Retinal pigment epithelial cell (primary cell): Measurements from ENCODE around the gene TGM2.

Source experiments
- DNase-seq: peaks from one replicate; pipeline ENCODE4 v3.0.0-alpha.2; 2010; ENCODE audit warnings: low read depth
- H3K4me3 ChIP-seq: 2 replicates; pipeline ENCODE4 v1.5.1; 2011; ENCODE audit warnings: mild to moderate bottlenecking, low read length, control low read depth, moderate library complexity
- CTCF ChIP-seq: conservative IDR thresholded peaks from 2 replicates; pipeline ENCODE4 v1.5.1; 2011; ENCODE audit warnings: low read depth, low read length, control low read depth, inconsistent platforms

The TGM2 gene

GRCh38 chr20:38193586-38194105 lies 28.6 kb upstream of the TGM2 start:
- H3K4me3 ChIP-seq: no peak overlapping the region
- no peak for TF ChIP-seq CTCF
- DNase-seq: no peak

DNA sequence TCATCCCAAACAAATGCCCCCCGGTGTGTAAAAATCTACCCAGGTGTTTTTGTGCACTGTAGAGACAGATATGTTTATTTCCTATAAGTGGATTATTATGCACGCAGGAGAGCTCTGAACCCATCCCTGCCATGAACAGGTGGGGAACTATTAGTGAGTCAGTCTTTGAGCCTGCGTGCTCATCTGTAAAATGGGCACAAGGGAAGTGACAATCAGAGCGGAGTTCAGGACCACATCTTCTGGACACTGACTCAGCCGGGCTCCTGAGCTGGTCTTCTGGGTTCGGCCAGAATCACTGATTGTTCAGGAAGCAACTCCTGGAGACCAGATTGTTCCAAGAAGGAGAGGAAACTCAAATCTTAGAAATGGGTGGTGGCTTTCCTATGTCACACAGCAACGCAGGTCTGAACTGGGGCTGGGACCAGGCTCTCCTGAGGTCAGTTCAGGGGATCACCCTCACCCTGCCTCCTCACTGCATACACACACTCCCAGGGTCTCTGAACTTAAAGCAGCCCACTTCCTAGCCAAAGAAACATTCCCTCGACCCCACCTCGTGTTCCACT lies 27.3 kb upstream of the TGM2 start:
- DNase-seq: no peak
- H3K4me3 ChIP-seq: no peak overlapping the region
- no peak for TF ChIP-seq CTCF

DNA sequence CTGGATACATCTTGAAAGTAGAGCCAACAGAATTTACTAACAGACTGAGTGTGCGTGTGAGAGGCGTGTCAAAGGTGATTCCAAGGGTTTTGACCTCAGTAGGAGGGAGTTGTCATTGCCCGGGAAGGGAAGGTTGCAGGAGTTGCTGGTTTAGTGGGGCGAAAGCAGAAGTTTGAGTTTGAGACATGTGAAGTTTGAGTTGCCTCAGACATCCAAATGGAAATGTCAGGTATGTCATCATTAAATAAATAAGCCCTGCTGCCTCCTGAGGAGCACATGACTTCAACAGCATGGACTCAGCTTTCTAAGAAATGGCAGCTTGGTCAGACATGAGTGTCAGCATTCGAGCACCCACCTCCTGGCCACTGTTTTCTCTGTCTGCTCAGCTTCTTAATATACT lies 26.6 kb upstream of the TGM2 start:
- DNase-seq: no peak
- no peak for TF ChIP-seq CTCF

DNA sequence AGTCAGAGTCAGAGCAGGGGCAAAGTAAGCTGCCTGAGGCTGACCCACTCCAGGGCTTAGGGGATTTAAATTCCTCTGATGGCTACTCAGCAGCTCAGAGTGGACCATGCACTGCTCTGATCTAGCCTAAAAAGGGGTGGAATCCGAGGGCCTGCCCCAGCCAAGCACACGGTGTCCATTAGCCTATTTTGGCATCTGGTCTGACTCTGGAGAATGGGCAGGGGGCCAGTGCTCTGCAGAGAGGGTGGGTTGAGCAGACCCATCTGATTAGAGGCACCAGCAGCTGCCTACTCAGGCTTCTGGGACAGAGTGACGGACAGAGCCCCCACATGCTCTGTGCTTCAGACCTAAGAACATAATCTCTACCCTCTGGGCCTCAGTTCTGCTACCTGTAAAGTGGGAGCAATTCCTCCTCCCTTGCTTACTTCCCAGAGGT lies 25.9 kb upstream of the TGM2 start:
- no peak overlapping the region for H3K4me3 ChIP-seq
- TF ChIP-seq CTCF: no peak
- DNase-seq: no peak

More for the DNA sequence above, 26.6 kb upstream of the TGM2 start:
- H3K4me3 ChIP-seq: no peak overlapping the region

DNA sequence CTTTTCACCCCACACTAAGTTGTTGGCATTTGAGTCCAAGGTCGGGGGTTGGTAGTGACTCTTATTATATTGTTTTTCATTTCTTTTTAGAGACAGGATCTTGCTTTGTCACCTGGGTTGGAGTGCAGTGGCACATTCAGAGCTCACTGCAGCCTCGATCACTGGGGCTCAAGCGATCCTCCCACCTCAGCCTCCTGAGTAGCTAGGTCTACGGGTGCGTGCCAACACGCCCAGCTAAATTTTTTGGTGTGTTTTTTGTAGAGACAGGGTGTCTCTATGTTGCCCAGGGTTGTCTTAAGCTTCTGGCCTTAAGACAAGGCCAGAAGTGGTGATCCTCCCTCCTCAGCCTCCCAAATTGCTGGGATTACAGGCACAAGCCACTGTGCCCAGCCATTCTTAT lies 25.1 kb upstream of the TGM2 start:
- no peak overlapping the region for H3K4me3 ChIP-seq
- no peak for TF ChIP-seq CTCF
- no peak for DNase-seq

DNA sequence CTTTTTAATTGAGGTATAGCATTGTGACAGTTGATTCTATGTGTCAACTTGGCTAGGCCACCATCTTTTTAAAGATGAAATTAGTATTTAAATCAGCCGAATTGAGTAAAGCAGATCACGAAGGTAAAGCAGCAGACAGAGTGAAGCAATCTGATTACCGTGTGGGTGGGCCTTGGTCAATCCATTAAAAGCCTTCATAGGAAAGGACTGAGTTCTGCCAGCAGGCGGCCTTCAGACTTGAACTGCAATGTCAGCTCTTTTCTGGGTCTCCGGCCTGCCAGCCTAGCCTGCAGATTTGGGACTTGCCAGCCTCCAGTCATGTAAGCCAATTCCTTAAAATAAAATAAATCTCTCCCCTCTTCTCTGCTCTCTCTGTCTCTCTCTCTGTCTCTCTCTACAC lies 22.4 kb upstream of the TGM2 start:
- DNase-seq: no peak
- TF ChIP-seq CTCF: peak; percentile 59

DNA sequence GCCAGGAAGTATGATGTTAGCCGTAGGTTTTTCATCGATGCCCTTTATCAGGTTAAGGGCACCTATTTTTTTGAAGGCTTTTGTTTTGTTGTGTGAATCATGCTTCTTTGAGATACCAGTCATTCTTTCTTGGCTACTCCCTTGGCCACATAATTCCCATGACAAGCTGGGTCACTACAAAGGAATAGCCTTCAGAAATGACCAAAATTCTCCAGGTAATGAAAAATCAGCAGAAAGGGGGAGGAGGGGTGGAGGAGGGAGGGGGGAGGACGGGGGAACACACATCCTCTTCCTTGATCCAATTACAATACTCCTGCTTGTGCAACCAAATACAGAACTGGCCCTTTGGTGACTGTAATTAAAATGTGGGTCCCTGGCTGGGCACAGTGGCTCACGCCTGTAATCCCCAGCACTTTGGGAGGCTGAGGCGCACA lies 21.7 kb upstream of the TGM2 start:
- H3K4me3 ChIP-seq: no peak overlapping the region
- no peak for DNase-seq
- no peak for TF ChIP-seq CTCF

More for the DNA sequence above, 22.4 kb upstream of the TGM2 start:
- H3K4me3 ChIP-seq: no peak overlapping the region
